Calu3 (cell line): Measurements from ENCODE around the gene ZNF697. TPM values are rescaled to one million over a fixed set of nuclear protein-coding genes. Genes with fewer than 3 reads are reported as not detected.

Source experiments
- BruUV-seq: library from RNA; stranded (reverse); fragments of 400-500 nt; replicated peaks from 2 replicates; lab custom pipeline; 2021; lab: Mats Ljungman, UMichigan
- CTCF ChIA-PET: fragments of 300-600 bp; sonication (Branson Sonifier 250); formaldehyde crosslinking; loops from one replicate; lab custom pipeline; 2022; ENCODE audit warnings: antibody characterized with exemption; lab: Charles Lee
- DNase-seq: peaks from one replicate; pipeline ENCODE4 v3.0.0; 2022
- H3K27ac Mint-ChIP-seq: one replicate; pipeline ENCODE4 v1.8.0; 2022; ENCODE audit warnings: mixed read lengths; ENCODE audit not compliant: unreplicated experiment
- H3K27me3 Mint-ChIP-seq: one replicate; pipeline ENCODE4 v1.8.0; 2022; ENCODE audit warnings: mixed read lengths; ENCODE audit not compliant: unreplicated experiment
- H3K36me3 Mint-ChIP-seq: one replicate; pipeline ENCODE4 v1.8.0; 2022; ENCODE audit warnings: mild to moderate bottlenecking, moderate library complexity, mixed read lengths; ENCODE audit not compliant: insufficient read depth, unreplicated experiment
- H3K4me1 Mint-ChIP-seq: one replicate; pipeline ENCODE4 v1.8.0; 2022; ENCODE audit warnings: mild to moderate bottlenecking, low read depth, mixed read lengths; ENCODE audit not compliant: unreplicated experiment
- H3K4me3 Mint-ChIP-seq: one replicate; pipeline ENCODE4 v1.8.0; 2022; ENCODE audit warnings: mild to moderate bottlenecking, low read depth, moderate library complexity, mixed read lengths; ENCODE audit not compliant: unreplicated experiment
- H3K9me3 Mint-ChIP-seq: one replicate; pipeline ENCODE4 v1.8.0; 2022; ENCODE audit warnings: low read depth, mixed read lengths; ENCODE audit not compliant: unreplicated experiment
- CTCF ChIP-seq: fragments of 200-600 bp; IDR thresholded peaks from one replicate; pipeline ENCODE4 v1.8.0; 2022; ENCODE audit warnings: antibody characterized with exemption; ENCODE audit not compliant: unreplicated experiment
- intact Hi-C: fragments of 100-400 bp; cut with micrococcal nuclease; formaldehyde crosslinking; loops from one replicate; pipeline ENCODE4 v1.10.0; 2022; ENCODE audit not compliant: unreplicated experiment
- total RNA-seq: library from RNA; stranded (reverse); gene quantifications from 2 replicates; pipeline ENCODE4 v1.2.3, GENCODE V29; 2022

The ZNF697 gene
- total RNA-seq, 1 experiment from 2014 or later, result 4.8 TPM

- intact Hi-C loops, result loop anchor here (10.0 kb wide), 1 partner anchor 56 kb away; no protein-coding TSS in a partner anchor
- no peak overlapping the region for H3K27ac Mint-ChIP-seq
- H3K4me3 Mint-ChIP-seq, result no peak overlapping the region
- no peaks in the 10 kb centered on the region for H3K27me3 Mint-ChIP-seq
- no peak for TF ChIP-seq CTCF
- BruUV-seq, result no TSS peak
- CTCF ChIA-PET, result no interaction called here
- H3K4me1 Mint-ChIP-seq, result peaks cover 18% of the 10 kb centered on the region
- peaks cover 5% of the 10 kb centered on the region for H3K36me3 Mint-ChIP-seq
- DNase-seq, result no peak
- H3K9me3 Mint-ChIP-seq, result no peaks in the 10 kb centered on the region
These were observed 31.2 kb upstream of the ZNF697 start for GRCh38 chr1:119679223-119679622.

- intact Hi-C loops, result loop anchor here (10.0 kb wide), 1 partner anchor 58 kb away; no protein-coding TSS in a partner anchor
- no peak for DNase-seq
- CTCF ChIA-PET, result interaction anchor here (1.5 to 2.5 kb wide), 2 partner anchors 10 to 62 kb away, joined by 3 to 10 read pairs; no protein-coding TSS in a partner anchor
- no TSS peak for BruUV-seq
- Mint-ChIP-seq H3K4me3 (peak overlapping the region; percentile 62), H3K36me3 (peaks cover 9% of the 10 kb centered on the region), H3K9me3 (no peaks in the 10 kb centered on the region), H3K27ac (no peak overlapping the region), H3K4me1 (peaks cover 40% of the 10 kb centered on the region), H3K27me3 (no peaks in the 10 kb centered on the region)
- TF ChIP-seq CTCF, result no peak
These were observed 28.6 kb upstream of the ZNF697 start for GRCh38 chr1:119676571-119677206.

- peak; percentile 47 for TF ChIP-seq CTCF
- Mint-ChIP-seq H3K36me3 (peaks cover 9% of the 10 kb centered on the region), H3K4me1 (peaks cover 40% of the 10 kb centered on the region), H3K4me3 (peak overlapping the region; percentile 62), H3K9me3 (no peaks in the 10 kb centered on the region), H3K27me3 (no peaks in the 10 kb centered on the region), H3K27ac (peak overlapping the region; percentile 56)
- CTCF ChIA-PET, result interaction anchor here (0.7 to 2.8 kb wide), 9 partner anchors 11 to 64 kb away, joined by 3 to 31 read pairs (median 7); partner anchors contain the start of genes PHGDH and ZNF697
- peak; percentile 73 for DNase-seq
- no TSS peak for BruUV-seq
- intact Hi-C loops, result loop anchor here (1.0 to 10.0 kb wide), 3 partner anchors 27 to 62 kb away; partner anchors contain the start of gene ZNF697
These were observed 27.6 kb upstream of the ZNF697 start for GRCh38 chr1:119675349-119676345.

GRCh38 chr1:119674835-119675289, 26.8 kb upstream of the ZNF697 start:
- TF ChIP-seq CTCF, result peak; percentile 60
- Mint-ChIP-seq H3K9me3 (peaks cover under 1% of the 10 kb centered on the region), H3K4me1 (peaks cover 44% of the 10 kb centered on the region), H3K4me3 (peak overlapping the region; percentile 62), H3K27ac (peak overlapping the region; percentile 88), H3K27me3 (no peaks in the 10 kb centered on the region), H3K36me3 (peaks cover 9% of the 10 kb centered on the region)
- peak; percentile 71 for DNase-seq
- intact Hi-C loops, result loop anchor here (1.0 to 10.0 kb wide), 3 partner anchors 26 to 62 kb away; partner anchors contain the start of gene ZNF697
- no TSS peak for BruUV-seq
- CTCF ChIA-PET, result interaction anchor here (0.7 to 2.8 kb wide), 9 partner anchors 12 to 63 kb away, joined by 3 to 31 read pairs (median 7); partner anchors contain the start of genes PHGDH and ZNF697
